H1 (cell line): ENCODE measurements around the gene TTLL5. TPM values are rescaled to one million over a fixed set of nuclear protein-coding genes. Genes with fewer than 3 reads are reported as not detected.

Experiments used
- CTCF ChIA-PET: fragments of 300-600 bp; sonication (Branson Sonifier 250); formaldehyde crosslinking; loops from one replicate; lab custom pipeline; 2021; ENCODE audit not compliant: partially characterized antibody; lab: Charles Lee
- POLR2A ChIA-PET: fragments of 300-600 bp; sonication (Branson Sonifier 250); formaldehyde crosslinking; loops from one replicate; lab custom pipeline; 2021; ENCODE audit warnings: inconsistent platforms; ENCODE audit not compliant: partially characterized antibody; lab: Charles Lee
- DNase-seq, 2 experiments: peaks; one replicate each; pipeline versions ENCODE4 v3.0.0 to v3.0.0-alpha.2; 2010 to 2022; ENCODE audit warnings: low spot score in 2 of 2, low read depth in 1 of 2, mixed read lengths in 1 of 2
- FAIRE-seq: peaks from 2 replicates; lab custom pipeline; 2011; peaks lifted over from hg19 to GRCh38; lab: Jason Lieb, UNC
- H2AFZ ChIP-seq: 2 replicates; pipeline ENCODE4 v1.8.1; 2012; ENCODE audit warnings: low read length, inconsistent platforms
- H2AK5ac ChIP-seq: 2 replicates; pipeline ENCODE4 v1.6.1; 2013; ENCODE audit warnings: low read depth, low read length
- H2BK120ac ChIP-seq: replicated peaks from 2 replicates; pipeline ENCODE3; 2013; ENCODE audit warnings: low read depth, low read length, inconsistent platforms
- H2BK12ac ChIP-seq: 2 replicates; pipeline ENCODE4 v1.6.1; 2013; ENCODE audit warnings: low read depth, low read length
- H2BK15ac ChIP-seq: 2 replicates; pipeline ENCODE4 v1.6.1; 2013; ENCODE audit warnings: low read length
- H2BK20ac ChIP-seq: 2 replicates; pipeline ENCODE4 v1.6.1; 2013; ENCODE audit warnings: low read length
- H2BK5ac ChIP-seq: 2 replicates; pipeline ENCODE4 v1.6.1; 2013; ENCODE audit warnings: low read depth, low read length
- H3K14ac ChIP-seq: 2 replicates; pipeline ENCODE4 v1.6.1; 2013; ENCODE audit warnings: inconsistent platforms; ENCODE audit not compliant: insufficient read length
- H3K18ac ChIP-seq: 2 replicates; pipeline ENCODE4 v1.6.1; 2013; ENCODE audit warnings: low read length; ENCODE audit errors: extremely low read depth
- H3K23ac ChIP-seq: 2 replicates; pipeline ENCODE4 v1.6.1; 2013; ENCODE audit warnings: inconsistent platforms; ENCODE audit not compliant: insufficient read length
- H3K23me2 ChIP-seq: 2 replicates; pipeline ENCODE4 v1.6.1; 2013; ENCODE audit warnings: low read depth, low read length
- H3K27ac ChIP-seq: 2 replicates; pipeline ENCODE4 v1.6.1; 2011; ENCODE audit warnings: low read depth, low read length, inconsistent platforms
- H3K27me3 ChIP-seq, 4 experiments: replicated peaks in 1 of 4; 1 replicate in 1 of 4; 2 replicates in 3 of 4; pipeline versions ENCODE4 v1.6.1 to v1.8.1; 2011 to 2013; ENCODE audit warnings: low read length in 3 of 4, mild to moderate bottlenecking in 3 of 4, inconsistent platforms in 2 of 4, mixed read lengths in 2 of 4, moderate library complexity in 1 of 4; ENCODE audit not compliant: control insufficient read depth in 3 of 4, insufficient read depth in 3 of 4; ENCODE audit errors: extremely low read depth in 1 of 4
- H3K36me3 ChIP-seq, 4 experiments: 2 replicates each; pipeline versions ENCODE4 v1.6.1 to v1.8.1; 2011 to 2013; ENCODE audit warnings: mild to moderate bottlenecking in 4 of 4, low read length in 3 of 4, moderate library complexity in 2 of 4, control low read depth in 1 of 4, inconsistent platforms in 1 of 4; ENCODE audit not compliant: insufficient read depth in 4 of 4, control insufficient read depth in 2 of 4
- H3K4ac ChIP-seq: replicated peaks from 2 replicates; pipeline ENCODE3; 2013; ENCODE audit warnings: low read length, low read depth, mixed read lengths, inconsistent platforms; ENCODE audit not compliant: insufficient read length
- H3K4me1 ChIP-seq, 4 experiments: replicated peaks in 1 of 4; 1 replicate in 1 of 4; 2 replicates in 3 of 4; pipeline versions ENCODE4 v1.6.1 to v1.8.1; 2011 to 2013; ENCODE audit warnings: low read length in 3 of 4, inconsistent platforms in 2 of 4, mixed read lengths in 1 of 4; ENCODE audit not compliant: insufficient read depth in 4 of 4, control insufficient read depth in 3 of 4
- H3K4me2 ChIP-seq, 2 experiments: 2 replicates each; pipeline versions ENCODE4 v1.6.1 to v1.8.1; 2011 to 2013; ENCODE audit warnings: low read depth in 2 of 2, low read length in 2 of 2, control low read depth in 1 of 2, inconsistent platforms in 1 of 2, mild to moderate bottlenecking in 1 of 2; ENCODE audit not compliant: insufficient read depth in 1 of 2
- H3K4me3 ChIP-seq, 4 experiments: fragments of 200-600, 300-600 bp in 1 of 4; sonication (generic), shearing (Covaris generic), sonication (Bioruptor Twin) in 1 of 4; 2 replicates each; pipeline versions ENCODE4 v1.5.1 to v1.8.1; 2011 to 2016; ENCODE audit warnings: low read length in 4 of 4, low read depth in 3 of 4, control low read depth in 2 of 4, inconsistent platforms in 2 of 4, mild to moderate bottlenecking in 2 of 4, mixed read lengths in 1 of 4, moderate library complexity in 1 of 4; ENCODE audit not compliant: insufficient read depth in 2 of 4; ENCODE audit errors: extremely low read depth in 1 of 4
- H3K56ac ChIP-seq: replicated peaks from 2 replicates; pipeline ENCODE3; 2013; ENCODE audit warnings: low read depth, mild to moderate bottlenecking, mixed read lengths, low read length, inconsistent platforms; ENCODE audit not compliant: insufficient read length
- H3K79me1 ChIP-seq: 2 replicates; pipeline ENCODE4 v1.6.1; 2013; ENCODE audit warnings: low read depth, low read length, control low read depth
- H3K79me2 ChIP-seq, 2 experiments: 2 replicates each; pipeline versions ENCODE4 v1.6.1 to v1.8.1; 2012 to 2013; ENCODE audit warnings: low read length in 2 of 2, mild to moderate bottlenecking in 2 of 2, inconsistent platforms in 1 of 2; ENCODE audit not compliant: insufficient read depth in 2 of 2, control insufficient read depth in 1 of 2
- H3K9ac ChIP-seq, 4 experiments: replicated peaks in 1 of 4; 1 replicate in 1 of 4; 2 replicates in 3 of 4; pipeline versions ENCODE4 v1.6.1 to v1.8.1; 2011 to 2013; ENCODE audit warnings: low read depth in 3 of 4, low read length in 3 of 4, control low read depth in 2 of 4, mild to moderate bottlenecking in 2 of 4, moderate library complexity in 2 of 4, inconsistent platforms in 1 of 4; ENCODE audit errors: extremely low read depth in 1 of 4
- H3K9me3 ChIP-seq, 2 experiments: 2 replicates each; pipeline versions ENCODE4 v1.6.1 to v1.8.1; 2012 to 2013; ENCODE audit warnings: mild to moderate bottlenecking in 2 of 2, moderate library complexity in 2 of 2, control low read depth in 1 of 2, inconsistent platforms in 1 of 2, low read depth in 1 of 2, low read length in 1 of 2, mixed read lengths in 1 of 2; ENCODE audit not compliant: insufficient read depth in 2 of 2
- H4K20me1 ChIP-seq, 2 experiments: replicated peaks in 1 of 2; 2 replicates each; pipeline versions ENCODE3 to v1.8.1; 2011 to 2013; ENCODE audit warnings: inconsistent platforms in 2 of 2, low read length in 2 of 2, mild to moderate bottlenecking in 1 of 2; ENCODE audit not compliant: insufficient read depth in 2 of 2, control insufficient read depth in 1 of 2
- H4K5ac ChIP-seq: 2 replicates; pipeline ENCODE4 v1.6.1; 2013; ENCODE audit warnings: low read length, low read depth, mixed read lengths, inconsistent platforms; ENCODE audit not compliant: insufficient read length
- H4K8ac ChIP-seq: 2 replicates; pipeline ENCODE4 v1.8.0; 2013; ENCODE audit warnings: mild to moderate bottlenecking, moderate library complexity, low read length, inconsistent platforms; ENCODE audit not compliant: insufficient read depth; ENCODE audit errors: extremely low read depth
- H4K91ac ChIP-seq: replicated peaks from 2 replicates; pipeline ENCODE3; 2013; ENCODE audit warnings: low read length, mixed read lengths, inconsistent platforms; ENCODE audit not compliant: insufficient read length
- ASH2L ChIP-seq: fragments of 200-600, 300-600 bp; sonication (generic); IDR thresholded peaks from one replicate; pipeline ENCODE4 v1.7.1; 2017; ENCODE audit warnings: low read length
- CBX5 ChIP-seq: fragments of 300-800, 300-1000 bp; sonication (generic); IDR thresholded peaks from 2 replicates; pipeline ENCODE4 v1.7.1; 2016; ENCODE audit warnings: antibody characterized with exemption, low read length, low read depth
- GABPA ChIP-seq: IDR thresholded peaks from 2 replicates; pipeline ENCODE4 v1.6.1; 2011; ENCODE audit warnings: mild to moderate bottlenecking, low read length, moderate library complexity, borderline replicate concordance; ENCODE audit not compliant: insufficient read depth
- HDAC2 ChIP-seq, 2 experiments: fragments of 300-600 bp in 1 of 2; sonication (generic) in 1 of 2; IDR thresholded peaks; 2 replicates each; pipeline ENCODE4 v1.6.1; 2011 to 2012; ENCODE audit warnings: low read depth in 2 of 2, low read length in 2 of 2, mild to moderate bottlenecking in 2 of 2, moderate library complexity in 2 of 2, borderline replicate concordance in 1 of 2, inconsistent platforms in 1 of 2
- KDM5A ChIP-seq: fragments of 200-600 bp; IDR thresholded peaks from 2 replicates; pipeline ENCODE4 v1.7.1; 2012; ENCODE audit warnings: mild to moderate bottlenecking, low read length, inconsistent platforms, mixed read lengths
- NRF1 ChIP-seq: IDR thresholded peaks from 2 replicates; pipeline ENCODE4 v1.6.1; 2011; ENCODE audit warnings: mild to moderate bottlenecking, low read depth, low read length, improper control_type of control experiment
- POU5F1 ChIP-seq: IDR thresholded peaks from 2 replicates; pipeline ENCODE4 v1.6.1; 2011; ENCODE audit warnings: low read depth, mild to moderate bottlenecking, low read length, moderate library complexity
- RAD21 ChIP-seq, 2 experiments: IDR thresholded peaks in 1 of 2; conservative IDR thresholded peaks in 1 of 2; 2 replicates each; pipeline ENCODE4 v1.6.1; 2011; ENCODE audit warnings: low read depth in 2 of 2, low read length in 2 of 2, improper control_type of control experiment in 1 of 2, inconsistent platforms in 1 of 2, mild to moderate bottlenecking in 1 of 2, moderate library complexity in 1 of 2
- RFX5 ChIP-seq: IDR thresholded peaks from 2 replicates; pipeline ENCODE4 v1.6.1; 2011; ENCODE audit warnings: low read depth, low read length, improper control_type of control experiment, borderline replicate concordance
- SP2 ChIP-seq: IDR thresholded peaks from 2 replicates; pipeline ENCODE4 v1.6.1; 2012; ENCODE audit warnings: mild to moderate bottlenecking, low read length, inconsistent platforms
- TBP ChIP-seq: IDR thresholded peaks from 2 replicates; pipeline ENCODE4 v1.6.1; 2011; ENCODE audit warnings: low read depth, low read length, improper control_type of control experiment
- ZNF274 ChIP-seq: IDR thresholded peaks from 2 replicates; pipeline ENCODE4 v1.7.0; 2012; ENCODE audit warnings: low read length, borderline replicate concordance; ENCODE audit errors: extremely low read depth
- WGBS, 2 experiments: shearing (Covaris generic) in 1 of 2; methylation state at CpG; one replicate each; pipeline versions ENCODE4 v1.1.6 to v1.1.7; 2013 to 2015; ENCODE audit warnings: low lambda C conversion rate in 2 of 2, mixed read lengths in 2 of 2, inconsistent platforms in 1 of 2, low coverage in 1 of 2, missing lambda C conversion rate in 1 of 2; ENCODE audit not compliant: insufficient replicate concordance in 2 of 2, insufficient coverage in 1 of 2, insufficient read length in 1 of 2; ENCODE audit errors: extremely low coverage in 1 of 2, missing lambda C conversion rate in 1 of 2; 5-methylcytosine and 5-hydroxymethylcytosine counted together
- polyA plus RNA-seq, 7 experiments: library from polyadenylated mRNA; depleted of rRNA in 3 of 7; stranded (reverse) in 5 of 7; unstranded in 2 of 7; fragments of >200 nt in 5 of 7; fragments of 200-250 nt in 2 of 7; gene quantifications; 1 replicate in 5 of 7; 2 replicates in 1 of 7; 4 replicates in 1 of 7; pipeline versions ENCODE4 v1.2.1 to v1.2.3, GENCODE V29; 2011 to 2013; ENCODE audit warnings: missing spikeins in 2 of 7, mixed read lengths in 2 of 7
- total RNA-seq: library from RNA; stranded (reverse); fragmentation: NEBNext Ultra II Directional; extraction: Animal tissue kit (Norgen Biotek cat#: 25700); gene quantifications from 2 replicates; pipeline ENCODE4 v1.2.1, GENCODE V29; 2021
- TF ChIP-seq, protein P1 (sequence below): IDR thresholded peaks from 2 replicates; pipeline ENCODE4 v1.6.1; 2011; ENCODE audit warnings: low read depth, mild to moderate bottlenecking, low read length; ENCODE audit not compliant: insufficient read depth

TTLL5 gene
- total and polyA plus RNA-seq, 2 of the 8 experiments (the other 6 are each of a cell fraction or from before 2014, with no cell fraction given), result 16.1 to 45.9 TPM

GRCh38 chr14:75614179-75614578 is 46.9 kb upstream of the TTLL5 start:
- no peak overlapping the region for H3K4ac ChIP-seq
- no peak overlapping the region for H2BK120ac ChIP-seq
- WGBS, 2 experiments, result 66 to 100% methylated on average over 1 to 4 of the region's 4 CpGs
- CTCF ChIA-PET, result interaction anchor here (1.4 to 2.2 kb wide), 4 partner anchors 11 to 43 kb away, joined by 3 to 8 read pairs (median 4); partner anchors contain the start of gene FLVCR2
- no peaks in the 10 kb centered on the region for H3K79me2 ChIP-seq
- no peak overlapping the region for H3K4me3 ChIP-seq
- FAIRE-seq, result no peak
- no peaks in the 10 kb centered on the region; the same call in 1 of the 2 replicates for H3K23me2 ChIP-seq
- H2BK20ac ChIP-seq, result no peak overlapping the region
- H4K5ac ChIP-seq, result no peak overlapping the region
- H2AK5ac ChIP-seq, result no peak overlapping the region
- no peak overlapping the region for H3K27ac ChIP-seq
- H3K4me1 ChIP-seq, result no peaks in the 10 kb centered on the region
- no peak overlapping the region for H3K14ac ChIP-seq
- no peaks in the 10 kb centered on the region for H3K27me3 ChIP-seq
- no peak overlapping the region for H3K9ac ChIP-seq
- no peak overlapping the region for H3K4me2 ChIP-seq
- H3K36me3 ChIP-seq, result no peaks in the 10 kb centered on the region
- no peak overlapping the region for H2AFZ ChIP-seq
- no peak overlapping the region for H3K23ac ChIP-seq
- H4K20me1 ChIP-seq, result no peaks in the 10 kb centered on the region
- no peak overlapping the region for H2BK15ac ChIP-seq
- no peak overlapping the region for H2BK5ac ChIP-seq
- H3K56ac ChIP-seq, result no peak overlapping the region
- H2BK12ac ChIP-seq, result no peak overlapping the region
- no peak overlapping the region for H4K91ac ChIP-seq
- no peak overlapping the region for H3K18ac ChIP-seq
- DNase-seq, result no peak
- no peaks in the 10 kb centered on the region for H3K9me3 ChIP-seq
- H3K79me1 ChIP-seq, result no peaks in the 10 kb centered on the region
- H4K8ac ChIP-seq, result no peak overlapping the region
- POLR2A ChIA-PET, result no interaction called here
- TF ChIP-seq RFX5, result no peak
- no peak for TF ChIP-seq POU5F1
- no peak for TF ChIP-seq RAD21 (IDR thresholded peaks at IDR 0.05 in 1 of 2, conservative IDR thresholded peaks at IDR 0.05 in 1 of 2; ENCODE audit: low read depth in 2 of 2, low read length in 2 of 2)
- no peak for TF ChIP-seq KDM5A
- TF ChIP-seq, protein P1, sequence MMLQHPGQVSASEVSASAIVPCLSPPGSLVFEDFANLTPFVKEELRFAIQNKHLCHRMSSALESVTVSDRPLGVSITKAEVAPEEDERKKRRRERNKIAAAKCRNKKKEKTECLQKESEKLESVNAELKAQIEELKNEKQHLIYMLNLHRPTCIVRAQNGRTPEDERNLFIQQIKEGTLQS, result no peak
- TF ChIP-seq GABPA, result no peak
- no peak for TF ChIP-seq ASH2L
- no peak for TF ChIP-seq ZNF274
- no peak for TF ChIP-seq TBP
- TF ChIP-seq CBX5, result no peak
- TF ChIP-seq NRF1, result no peak
- no peak for TF ChIP-seq HDAC2 (IDR thresholded peaks at IDR 0.05; ENCODE audit: borderline replicate concordance in 1 of 2, low read depth in 2 of 2, low read length in 2 of 2)
- TF ChIP-seq SP2, result no peak
